Ovary (tissue), 3 donors: ENCODE results near the gene UNCX.

Experiments used
- CTCF ChIP-seq, 3 donors: fragments of 450-650 bp in 2 of 3; fragments of 200-600 bp in 1 of 3; IDR thresholded peaks; one replicate each; pipeline versions ENCODE4 v1.5.1 to v1.8.0; 2016 to 2022; ENCODE audit warnings: antibody characterized with exemption in 3 of 3, mild to moderate bottlenecking in 1 of 3
- POLR2A ChIP-seq: fragments of 450-650 bp; IDR thresholded peaks from one replicate; pipeline ENCODE4 v1.6.1; 2017; ENCODE audit warnings: antibody characterized with exemption, mild to moderate bottlenecking, moderate library complexity
- donor health status: DM: no; HTN: no; CAD: no.

DNA sequence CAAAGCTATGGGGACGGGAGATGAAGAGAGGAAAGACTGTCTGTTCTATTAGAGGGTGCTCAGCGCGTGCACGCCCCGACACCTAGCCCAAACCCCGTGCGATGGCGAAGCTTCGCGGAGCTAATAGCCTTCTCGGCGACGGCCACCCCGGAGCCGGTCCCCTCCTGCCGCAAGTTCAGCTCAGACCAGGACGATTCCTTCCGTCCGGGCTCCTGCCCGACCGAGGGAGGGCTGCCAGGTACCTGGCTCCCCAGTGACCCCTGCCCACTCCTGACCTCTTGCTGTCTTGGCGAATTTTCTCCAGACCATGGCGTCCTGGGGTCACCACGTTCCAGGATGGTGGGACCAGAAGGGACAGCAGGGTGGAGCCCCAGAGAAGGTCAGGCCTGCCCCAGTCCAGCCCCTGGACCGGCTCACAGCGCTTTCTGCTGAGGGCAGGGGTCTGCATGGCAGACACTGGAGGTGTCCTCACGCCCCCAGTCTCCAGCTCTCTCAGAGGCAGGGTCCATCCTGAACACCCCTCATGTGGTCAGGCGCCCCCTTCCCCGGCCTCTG is 36.7 kb downstream of the UNCX start:
- TF ChIP-seq POLR2A, result no peak
- no peak for TF ChIP-seq CTCF (IDR thresholded peaks at IDR 0.05)
